GM23338 (cell line): ENCODE data around the gene FOXJ3. TPM values are rescaled to one million over a fixed set of nuclear protein-coding genes. Genes with fewer than 3 reads are reported as not detected.
A peak's percentile ranks its signal among the peaks of the same experiment; 100 is the strongest.

ENCODE experiments used
- ATAC-seq: fragments of 200-7000 bp; cut with Tn5 transposase; 3 replicates; pipeline ENCODE4 v1.9.1; 2020
- DNase-seq: peaks from one replicate; pipeline ENCODE4 v3.0.0-alpha.2; 2015; ENCODE audit warnings: low spot score
- H2AFZ ChIP-seq: fragments of 200-600 bp; sonication (generic); 2 replicates; pipeline ENCODE4 v1.8.0; 2016; ENCODE audit warnings: antibody characterized with exemption, mild to moderate bottlenecking, moderate library complexity
- H3F3A ChIP-seq: fragments of 200-600 bp; sonication (generic); replicated peaks from 2 replicates; pipeline ENCODE4 v1.8.0; 2017; ENCODE audit warnings: antibody characterized with exemption, mixed run types, low read depth
- H3K27ac ChIP-seq: fragments of 200-600 bp; sonication (generic); 2 replicates; pipeline ENCODE4 v1.6.1; 2016; ENCODE audit warnings: low read depth
- H3K27me3 ChIP-seq: fragments of 200-600 bp; sonication (generic); 2 replicates; pipeline ENCODE4 v1.8.0; 2016; ENCODE audit warnings: mild to moderate bottlenecking, mixed run types, moderate library complexity; ENCODE audit not compliant: insufficient read depth
- H3K36me3 ChIP-seq: fragments of 200-600 bp; sonication (generic); 2 replicates; pipeline ENCODE4 v1.8.0; 2016; ENCODE audit warnings: mild to moderate bottlenecking; ENCODE audit not compliant: insufficient read depth
- H3K4me1 ChIP-seq: fragments of 200-600 bp; sonication (generic); 2 replicates; pipeline ENCODE4 v1.8.0; 2016; ENCODE audit warnings: mild to moderate bottlenecking, moderate library complexity; ENCODE audit not compliant: insufficient read depth
- H3K4me2 ChIP-seq: fragments of 200-600 bp; sonication (generic); 2 replicates; pipeline ENCODE4 v1.7.1; 2017; ENCODE audit warnings: mixed run types
- H3K4me3 ChIP-seq: fragments of 200-600 bp; sonication (generic); 2 replicates; pipeline ENCODE4 v1.6.1; 2016; ENCODE audit warnings: mixed run types
- H3K79me2 ChIP-seq: fragments of 200-600 bp; sonication (generic); replicated peaks from 2 replicates; pipeline ENCODE4 v1.8.0; 2017; ENCODE audit warnings: mild to moderate bottlenecking; ENCODE audit not compliant: insufficient read depth
- H3K9me2 ChIP-seq: fragments of 200-600 bp; sonication (generic); 2 replicates; pipeline ENCODE4 v1.8.0; 2017; ENCODE audit not compliant: insufficient read depth
- H4K20me1 ChIP-seq: fragments of 200-600 bp; sonication (generic); replicated peaks from 2 replicates; pipeline ENCODE4 v1.8.0; 2017; ENCODE audit warnings: mild to moderate bottlenecking; ENCODE audit not compliant: insufficient read depth
- H3K27ac Mint-ChIP-seq: 2 replicates; pipeline ENCODE4 v1.8.0; 2020; ENCODE audit warnings: inconsistent platforms, mild to moderate bottlenecking, moderate library complexity, mixed read lengths
- H3K27me3 Mint-ChIP-seq: 3 replicates; pipeline ENCODE4 v1.8.0; 2022; ENCODE audit warnings: low read depth, mild to moderate bottlenecking, moderate library complexity, mixed read lengths, inconsistent platforms; ENCODE audit not compliant: insufficient read depth, poor library complexity
- H3K36me3 Mint-ChIP-seq: 3 replicates; pipeline ENCODE4 v1.8.0; 2021; ENCODE audit warnings: low read depth, mild to moderate bottlenecking, inconsistent platforms, moderate library complexity, mixed read lengths
- H3K4me1 Mint-ChIP-seq: 3 replicates; pipeline ENCODE4 v1.8.0; 2020; ENCODE audit warnings: mild to moderate bottlenecking, inconsistent platforms, mixed read lengths
- H3K4me3 Mint-ChIP-seq: 3 replicates; pipeline ENCODE4 v1.8.0; 2021; ENCODE audit warnings: moderate library complexity, mild to moderate bottlenecking, inconsistent platforms, mixed read lengths
- H3K9me3 Mint-ChIP-seq: 3 replicates; pipeline ENCODE4 v1.8.0; 2020; ENCODE audit warnings: moderate library complexity, mild to moderate bottlenecking, inconsistent platforms, mixed read lengths
- CREB1 ChIP-seq: fragments of 250-450 bp; sonication (Bioruptor Pico); IDR thresholded peaks from 2 replicates; pipeline ENCODE4 v1.5.0; 2020; ENCODE audit warnings: low read depth, mild to moderate bottlenecking, moderate library complexity
- CTCF ChIP-seq, 2 experiments: fragments of 200-600 bp in 1 of 2; sonication (generic) in 1 of 2; conservative IDR thresholded peaks; 2 replicates each; pipeline versions ENCODE4 v1.5.1 to v1.6.1; 2016 to 2017; ENCODE audit warnings: antibody characterized with exemption in 2 of 2, low read depth in 2 of 2, mild to moderate bottlenecking in 2 of 2, moderate library complexity in 1 of 2
- ETS1 ChIP-seq: IDR thresholded peaks from 2 replicates; pipeline ENCODE4 v1.6.1; 2016; ENCODE audit warnings: antibody characterized with exemption
- EZH2 ChIP-seq: fragments of 200-600 bp; sonication (generic); IDR thresholded peaks from one replicate; pipeline ENCODE4 v1.8.0; 2017; ENCODE audit warnings: antibody characterized with exemption, mild to moderate bottlenecking, low read depth; ENCODE audit not compliant: unreplicated experiment
- EZH2phosphoT487 ChIP-seq: fragments of 200-600 bp; sonication (generic); IDR thresholded peaks from one replicate; pipeline ENCODE4 v1.8.1; 2018; ENCODE audit warnings: antibody characterized with exemption; ENCODE audit not compliant: unreplicated experiment
- JUNB ChIP-seq: IDR thresholded peaks from one replicate; pipeline ENCODE4 v1.6.1; 2016; ENCODE audit warnings: antibody characterized with exemption; ENCODE audit not compliant: unreplicated experiment
- NANOG ChIP-seq: IDR thresholded peaks from 2 replicates; pipeline ENCODE4 v1.6.1; 2016; ENCODE audit warnings: antibody characterized with exemption, borderline replicate concordance
- POLR2AphosphoS5 ChIP-seq: IDR thresholded peaks from 2 replicates; pipeline ENCODE4 v1.6.1; 2016; ENCODE audit warnings: antibody characterized with exemption, low read depth
- STAT1 ChIP-seq: IDR thresholded peaks from one replicate; pipeline ENCODE4 v1.6.1; 2016; ENCODE audit warnings: antibody characterized with exemption; ENCODE audit not compliant: unreplicated experiment
- ZNF114 ChIP-seq: fragments of 250-450 bp; sonication (Bioruptor Pico); IDR thresholded peaks from 2 replicates; pipeline ENCODE4 v1.5.0; 2020; ENCODE audit warnings: mild to moderate bottlenecking, moderate library complexity
- ZNF331 ChIP-seq: fragments of 250-450 bp; sonication (Bioruptor Pico); IDR thresholded peaks from 2 replicates; pipeline ENCODE4 v1.5.0; 2020; ENCODE audit warnings: low read depth, mild to moderate bottlenecking, moderate library complexity
- ZNF462 ChIP-seq: fragments of 250-450 bp; sonication (Bioruptor Pico); IDR thresholded peaks from 2 replicates; pipeline ENCODE4 v1.5.0; 2020; ENCODE audit warnings: mild to moderate bottlenecking, moderate library complexity
- polyA plus RNA-seq: library from polyadenylated mRNA; unstranded; fragments of >200 nt; fragmentation: Nextera tagmentation; extraction: Ambion mirVana; gene quantifications from 2 replicates; pipeline ENCODE4 v1.2.1, GENCODE V29; 2016
- total RNA-seq: library from RNA; depleted of rRNA; stranded (reverse); fragments of >200 nt; shearing (Covaris generic); gene quantifications from 2 replicates; pipeline ENCODE4 v1.2.3, GENCODE V29; 2014

The FOXJ3 gene
- total and polyA plus RNA-seq, 2 experiments from 2014 or later = 36.6 to 53.3 TPM

GRCh38 chr1:42192106-42192505 lies 142.9 kb downstream of the FOXJ3 start:
- no peak for ATAC-seq
- TF ChIP-seq JUNB (no peak), STAT1 (no peak), CREB1 (CRISPR knock-in tag) (no peak), POLR2AphosphoS5 (no peak), EZH2 (no peak)
- Mint-ChIP-seq H3K4me3 (no peak overlapping the region), H3K27ac (0 out of 2 replicates have a peak overlapping the region, but pooled peaks have one; percentile 8), H3K27me3 (no peaks in the 10 kb centered on the region), H3K4me1 (no peaks in the 10 kb centered on the region), H3K36me3 (peaks cover 22% of the 10 kb centered on the region), H3K9me3 (no peaks in the 10 kb centered on the region)
- no peaks in the 10 kb centered on the region for H3F3A ChIP-seq
- no peaks in the 10 kb centered on the region for H4K20me1 ChIP-seq
- no peak overlapping the region for H3K4me2 ChIP-seq
- no peak for DNase-seq
- no peak overlapping the region for H2AFZ ChIP-seq
- H3K27me3 ChIP-seq = no peaks in the 10 kb centered on the region
- H3K9me2 ChIP-seq = no peaks in the 10 kb centered on the region
- no peak overlapping the region for H3K4me3 ChIP-seq
- peaks cover 22% of the 10 kb centered on the region; the same call in 1 of the 2 replicates for H3K36me3 ChIP-seq
- 0 out of 2 replicates have a peak, but pooled peaks cover 3% of the 10 kb centered on the region for H3K79me2 ChIP-seq
- no peak overlapping the region for H3K27ac ChIP-seq
- H3K4me1 ChIP-seq = no peaks in the 10 kb centered on the region

- no peaks in the 10 kb centered on the region for H3K27me3 ChIP-seq
- no peak overlapping the region for H3K4me3 Mint-ChIP-seq
- no peak overlapping the region for H3K4me3 ChIP-seq
- no peak overlapping the region for H3K27ac ChIP-seq
- H3K4me1 Mint-ChIP-seq = no peaks in the 10 kb centered on the region
- no peaks in the 10 kb centered on the region for H3F3A ChIP-seq
- peaks cover 22% of the 10 kb centered on the region; the same call in 1 of the 2 replicates for H3K36me3 ChIP-seq
- no peaks in the 10 kb centered on the region for H4K20me1 ChIP-seq
- DNase-seq = no peak
- H2AFZ ChIP-seq = no peak overlapping the region
- no peak overlapping the region for H3K27ac Mint-ChIP-seq
- H3K9me2 ChIP-seq = no peaks in the 10 kb centered on the region
- H3K36me3 Mint-ChIP-seq = peaks cover 21% of the 10 kb centered on the region
- H3K4me2 ChIP-seq = no peak overlapping the region
- H3K4me1 ChIP-seq = no peaks in the 10 kb centered on the region
- H3K27me3 Mint-ChIP-seq = peaks cover 4% of the 10 kb centered on the region
- 0 out of 2 replicates have a peak, but pooled peaks cover 3% of the 10 kb centered on the region for H3K79me2 ChIP-seq
- no peak for ATAC-seq
- H3K9me3 Mint-ChIP-seq = no peaks in the 10 kb centered on the region
- TF ChIP-seq JUNB = no peak
- TF ChIP-seq CTCF (conservative IDR thresholded peaks at IDR 0.05; ENCODE audit: low read depth in 2 of 2) = no peak
- TF ChIP-seq ZNF331 (CRISPR knock-in tag) = no peak
- no peak for TF ChIP-seq NANOG
- no peak for TF ChIP-seq STAT1
- TF ChIP-seq EZH2phosphoT487 = no peak
- no peak for TF ChIP-seq POLR2AphosphoS5
- TF ChIP-seq CREB1 (CRISPR knock-in tag) = no peak
- no peak for TF ChIP-seq ZNF462 (CRISPR knock-in tag)
- no peak for TF ChIP-seq EZH2
- TF ChIP-seq ZNF114 = no peak
- TF ChIP-seq ETS1 = no peak
Measured at GRCh38 chr1:42191319-42191718, 143.7 kb downstream of the FOXJ3 start.
